ENCODE results near the gene ATP7B. TPM values are rescaled to one million over a fixed set of nuclear protein-coding genes. Genes with fewer than 3 reads are reported as not detected.

The ATP7B gene
- total RNA-seq, 1 donor from 2014 or later = 19.3 TPM

GRCh38 chr13:51943721-51944120, 67.5 kb downstream of the ATP7B start:
- no peak for DNase-seq (ENCODE audit: low spot score)
- Mint-ChIP-seq H3K27me3 (ENCODE audit: unreplicated experiment) (peaks cover 2% of the 10 kb centered on the region), H3K36me3 (ENCODE audit: low read depth, unreplicated experiment) (peaks cover 15% of the 10 kb centered on the region), H3K4me3 (ENCODE audit: unreplicated experiment) (no peak overlapping the region), H3K27ac (ENCODE audit: unreplicated experiment) (no peak overlapping the region), H3K9me3 (ENCODE audit: unreplicated experiment) (no peaks in the 10 kb centered on the region), H3K4me1 (ENCODE audit: unreplicated experiment) (peaks cover 22% of the 10 kb centered on the region)
- TF ChIP-seq CTCF (IDR thresholded peaks at IDR 0.05; ENCODE audit: unreplicated experiment) = no peak

GRCh38 chr13:51942189-51942588, 69.1 kb downstream of the ATP7B start:
- Mint-ChIP-seq H3K4me3 (ENCODE audit: unreplicated experiment) (no peak overlapping the region), H3K27me3 (ENCODE audit: unreplicated experiment) (peaks cover 5% of the 10 kb centered on the region), H3K4me1 (ENCODE audit: unreplicated experiment) (peaks cover 22% of the 10 kb centered on the region), H3K9me3 (ENCODE audit: unreplicated experiment) (no peaks in the 10 kb centered on the region), H3K27ac (ENCODE audit: unreplicated experiment) (no peak overlapping the region), H3K36me3 (ENCODE audit: low read depth, unreplicated experiment) (peaks cover 26% of the 10 kb centered on the region)
- DNase-seq (ENCODE audit: low spot score) = no peak
- TF ChIP-seq CTCF (IDR thresholded peaks at IDR 0.05; ENCODE audit: unreplicated experiment) = no peak

- Mint-ChIP-seq H3K4me1 (ENCODE audit: unreplicated experiment) (peaks cover 18% of the 10 kb centered on the region), H3K36me3 (ENCODE audit: low read depth, unreplicated experiment) (peaks cover 18% of the 10 kb centered on the region), H3K27ac (ENCODE audit: unreplicated experiment) (no peak overlapping the region), H3K27me3 (ENCODE audit: unreplicated experiment) (peaks cover 6% of the 10 kb centered on the region), H3K9me3 (ENCODE audit: unreplicated experiment) (no peaks in the 10 kb centered on the region), H3K4me3 (ENCODE audit: unreplicated experiment) (no peak overlapping the region)
- no peak for DNase-seq (ENCODE audit: low spot score)
- TF ChIP-seq CTCF (IDR thresholded peaks at IDR 0.05; ENCODE audit: unreplicated experiment) = no peak
Measured at GRCh38 chr13:51938454-51938853, 72.8 kb downstream of the ATP7B start.

- Mint-ChIP-seq H3K27ac (ENCODE audit: unreplicated experiment) (no peak overlapping the region), H3K4me1 (ENCODE audit: unreplicated experiment) (peaks cover 14% of the 10 kb centered on the region), H3K9me3 (ENCODE audit: unreplicated experiment) (no peaks in the 10 kb centered on the region), H3K36me3 (ENCODE audit: low read depth, unreplicated experiment) (peaks cover 14% of the 10 kb centered on the region), H3K27me3 (ENCODE audit: unreplicated experiment) (peaks cover 6% of the 10 kb centered on the region), H3K4me3 (ENCODE audit: unreplicated experiment) (peak overlapping the region; percentile 40)
- DNase-seq (ENCODE audit: low spot score) = no peak
- no peak for TF ChIP-seq CTCF (IDR thresholded peaks at IDR 0.05; ENCODE audit: unreplicated experiment)
Measured at GRCh38 chr13:51937320-51938290, 73.6 kb downstream of the ATP7B start.

All from endothelial cell (in vitro differentiated cells).